Measurements from ENCODE around the gene ZBTB24.

DNA sequence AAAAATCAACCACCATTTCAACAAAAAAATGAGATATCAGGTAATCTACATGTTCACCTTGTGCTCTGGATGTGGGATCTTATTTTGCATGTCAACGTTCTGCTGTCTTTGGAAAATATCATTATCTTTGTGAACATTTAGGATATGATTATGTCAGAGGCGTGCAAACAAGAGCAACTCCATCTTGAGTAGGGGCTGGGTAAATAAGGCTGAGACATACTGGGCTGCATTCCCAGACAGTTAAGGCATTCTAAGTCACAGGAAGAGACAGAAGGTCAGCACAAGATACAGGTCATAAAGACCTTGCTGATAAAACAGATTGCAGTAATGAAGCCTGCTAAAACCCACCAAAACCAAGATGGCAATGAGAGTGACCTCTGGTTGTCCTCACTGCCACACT lies 28.8 kb upstream of the ZBTB24 start:
- TF ChIP-seq RAD21 (conservative IDR thresholded peaks at IDR 0.05 in 1 of 2, IDR thresholded peaks at IDR 0.05 in 1 of 2) (no peak), JUN (IDR thresholded peaks at IDR 0.05) (no peak), SREBF2 (IDR thresholded peaks at IDR 0.05) (no peak), POLR2A (IDR thresholded peaks at IDR 0.05; ENCODE audit: low read length) (no peak), RNF2 (IDR thresholded peaks at IDR 0.05; ENCODE audit: borderline replicate concordance, low read depth) (no peak), BHLHE40 (IDR thresholded peaks at IDR 0.05; ENCODE audit: low read depth, low read length) (no peak), CBX8 (IDR thresholded peaks at IDR 0.05) (no peak), EP300 (IDR thresholded peaks at IDR 0.05) (no peak), CHD2 (IDR thresholded peaks at IDR 0.05; ENCODE audit: low read length, partially characterized antibody) (no peak), PHF8 (IDR thresholded peaks at IDR 0.05; ENCODE audit: borderline replicate concordance, low read depth) (no peak), CBX2 (IDR thresholded peaks at IDR 0.05; ENCODE audit: borderline replicate concordance, low read depth) (no peak), POLR2AphosphoS2 (conservative IDR thresholded peaks at IDR 0.05; ENCODE audit: low read length) (no peak)
- TF ChIP-seq, protein P1, sequence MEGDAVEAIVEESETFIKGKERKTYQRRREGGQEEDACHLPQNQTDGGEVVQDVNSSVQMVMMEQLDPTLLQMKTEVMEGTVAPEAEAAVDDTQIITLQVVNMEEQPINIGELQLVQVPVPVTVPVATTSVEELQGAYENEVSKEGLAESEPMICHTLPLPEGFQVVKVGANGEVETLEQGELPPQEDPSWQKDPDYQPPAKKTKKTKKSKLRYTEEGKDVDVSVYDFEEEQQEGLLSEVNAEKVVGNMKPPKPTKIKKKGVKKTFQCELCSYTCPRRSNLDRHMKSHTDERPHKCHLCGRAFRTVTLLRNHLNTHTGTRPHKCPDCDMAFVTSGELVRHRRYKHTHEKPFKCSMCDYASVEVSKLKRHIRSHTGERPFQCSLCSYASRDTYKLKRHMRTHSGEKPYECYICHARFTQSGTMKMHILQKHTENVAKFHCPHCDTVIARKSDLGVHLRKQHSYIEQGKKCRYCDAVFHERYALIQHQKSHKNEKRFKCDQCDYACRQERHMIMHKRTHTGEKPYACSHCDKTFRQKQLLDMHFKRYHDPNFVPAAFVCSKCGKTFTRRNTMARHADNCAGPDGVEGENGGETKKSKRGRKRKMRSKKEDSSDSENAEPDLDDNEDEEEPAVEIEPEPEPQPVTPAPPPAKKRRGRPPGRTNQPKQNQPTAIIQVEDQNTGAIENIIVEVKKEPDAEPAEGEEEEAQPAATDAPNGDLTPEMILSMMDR (IDR thresholded peaks at IDR 0.05) = no peak
- TF ChIP-seq, protein P2, sequence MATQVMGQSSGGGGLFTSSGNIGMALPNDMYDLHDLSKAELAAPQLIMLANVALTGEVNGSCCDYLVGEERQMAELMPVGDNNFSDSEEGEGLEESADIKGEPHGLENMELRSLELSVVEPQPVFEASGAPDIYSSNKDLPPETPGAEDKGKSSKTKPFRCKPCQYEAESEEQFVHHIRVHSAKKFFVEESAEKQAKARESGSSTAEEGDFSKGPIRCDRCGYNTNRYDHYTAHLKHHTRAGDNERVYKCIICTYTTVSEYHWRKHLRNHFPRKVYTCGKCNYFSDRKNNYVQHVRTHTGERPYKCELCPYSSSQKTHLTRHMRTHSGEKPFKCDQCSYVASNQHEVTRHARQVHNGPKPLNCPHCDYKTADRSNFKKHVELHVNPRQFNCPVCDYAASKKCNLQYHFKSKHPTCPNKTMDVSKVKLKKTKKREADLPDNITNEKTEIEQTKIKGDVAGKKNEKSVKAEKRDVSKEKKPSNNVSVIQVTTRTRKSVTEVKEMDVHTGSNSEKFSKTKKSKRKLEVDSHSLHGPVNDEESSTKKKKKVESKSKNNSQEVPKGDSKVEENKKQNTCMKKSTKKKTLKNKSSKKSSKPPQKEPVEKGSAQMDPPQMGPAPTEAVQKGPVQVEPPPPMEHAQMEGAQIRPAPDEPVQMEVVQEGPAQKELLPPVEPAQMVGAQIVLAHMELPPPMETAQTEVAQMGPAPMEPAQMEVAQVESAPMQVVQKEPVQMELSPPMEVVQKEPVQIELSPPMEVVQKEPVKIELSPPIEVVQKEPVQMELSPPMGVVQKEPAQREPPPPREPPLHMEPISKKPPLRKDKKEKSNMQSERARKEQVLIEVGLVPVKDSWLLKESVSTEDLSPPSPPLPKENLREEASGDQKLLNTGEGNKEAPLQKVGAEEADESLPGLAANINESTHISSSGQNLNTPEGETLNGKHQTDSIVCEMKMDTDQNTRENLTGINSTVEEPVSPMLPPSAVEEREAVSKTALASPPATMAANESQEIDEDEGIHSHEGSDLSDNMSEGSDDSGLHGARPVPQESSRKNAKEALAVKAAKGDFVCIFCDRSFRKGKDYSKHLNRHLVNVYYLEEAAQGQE (IDR thresholded peaks at IDR 0.05) = no peak

All from A549 (cell line).